HG03064 (cell line): Measurements from ENCODE around the gene KIF14.
"Not testable (repeated sequence)": the region's sequence is repeated elsewhere in the genome, so short reads cannot be mapped to it uniquely, and the experiment has no call there.

Experiments used
- ATAC-seq: cut with Tn5 transposase; IDR thresholded peaks from one replicate; pipeline ENCODE4 v1.9.1; 2021; ENCODE audit warnings: low read depth; ENCODE audit not compliant: unreplicated experiment

Gene KIF14

GRCh38 chr1:200550367-200550766 lies 70.2 kb downstream of the KIF14 start:
- ATAC-seq = no peak

- no peak for ATAC-seq
Observed at GRCh38 chr1:200547386-200547785, 73.2 kb downstream of the KIF14 start.

- no peak for ATAC-seq
Observed at GRCh38 chr1:200546577-200546976, 74.0 kb downstream of the KIF14 start.

GRCh38 chr1:200542162-200542561 lies 78.4 kb downstream of the KIF14 start:
- no peak for ATAC-seq

GRCh38 chr1:200540281-200540680 lies 80.3 kb downstream of the KIF14 start:
- no peak for ATAC-seq

GRCh38 chr1:200538179-200538578 lies 82.4 kb downstream of the KIF14 start:
- ATAC-seq = no peak

- no peak for ATAC-seq
Observed at GRCh38 chr1:200535605-200536004, 84.9 kb downstream of the KIF14 start.

- ATAC-seq = no peak
Observed at GRCh38 chr1:200530623-200531261, 89.8 kb downstream of the KIF14 start.

GRCh38 chr1:200528858-200529606 lies 91.5 kb downstream of the KIF14 start:
- no peak for ATAC-seq

- ATAC-seq = no peak
Observed at GRCh38 chr1:200527670-200528069, 92.9 kb downstream of the KIF14 start.

- ATAC-seq = no peak
Observed at GRCh38 chr1:200526709-200527612, 93.6 kb downstream of the KIF14 start.

- no peak for ATAC-seq
Observed at GRCh38 chr1:200525090-200525987, 95.2 kb downstream of the KIF14 start.

GRCh38 chr1:200524551-200524950 lies 96.0 kb downstream of the KIF14 start:
- ATAC-seq = not testable (repeated sequence)

GRCh38 chr1:200524092-200524491 lies 96.5 kb downstream of the KIF14 start:
- ATAC-seq = no peak

- no peak for ATAC-seq
Observed at GRCh38 chr1:200520735-200521134, 99.8 kb downstream of the KIF14 start.

- ATAC-seq = no peak
Observed at GRCh38 chr1:200518524-200518923, 102.0 kb downstream of the KIF14 start.

- no peak for ATAC-seq
Observed at GRCh38 chr1:200512191-200512590, 108.4 kb downstream of the KIF14 start.

- ATAC-seq = peak; percentile 76
Observed at GRCh38 chr1:200510228-200510623, 110.3 kb downstream of the KIF14 start.

- ATAC-seq = no peak
Observed at GRCh38 chr1:200506471-200506870, 114.1 kb downstream of the KIF14 start.

GRCh38 chr1:200505257-200505656 lies 115.3 kb downstream of the KIF14 start:
- ATAC-seq = no peak
